Stimulated activated CD8-positive, alpha-beta memory T cell treated with anti-CD3 and anti-CD28 coated beads, Interleukin-7, amount 100 ng/mL, for 24 hours (primary cell): Measurements from ENCODE around the gene SLC25A4.
A peak's percentile ranks its signal among the peaks of the same experiment; 100 is the strongest.
"Not testable (repeated sequence)": the region's sequence is repeated elsewhere in the genome, so short reads cannot be mapped to it uniquely, and the experiment has no call there.

Experiments used
- DNase-seq: peaks from one replicate; pipeline ENCODE4 v3.0.0-alpha.2; 2020; ENCODE audit warnings: low read depth

SLC25A4 gene

DNA sequence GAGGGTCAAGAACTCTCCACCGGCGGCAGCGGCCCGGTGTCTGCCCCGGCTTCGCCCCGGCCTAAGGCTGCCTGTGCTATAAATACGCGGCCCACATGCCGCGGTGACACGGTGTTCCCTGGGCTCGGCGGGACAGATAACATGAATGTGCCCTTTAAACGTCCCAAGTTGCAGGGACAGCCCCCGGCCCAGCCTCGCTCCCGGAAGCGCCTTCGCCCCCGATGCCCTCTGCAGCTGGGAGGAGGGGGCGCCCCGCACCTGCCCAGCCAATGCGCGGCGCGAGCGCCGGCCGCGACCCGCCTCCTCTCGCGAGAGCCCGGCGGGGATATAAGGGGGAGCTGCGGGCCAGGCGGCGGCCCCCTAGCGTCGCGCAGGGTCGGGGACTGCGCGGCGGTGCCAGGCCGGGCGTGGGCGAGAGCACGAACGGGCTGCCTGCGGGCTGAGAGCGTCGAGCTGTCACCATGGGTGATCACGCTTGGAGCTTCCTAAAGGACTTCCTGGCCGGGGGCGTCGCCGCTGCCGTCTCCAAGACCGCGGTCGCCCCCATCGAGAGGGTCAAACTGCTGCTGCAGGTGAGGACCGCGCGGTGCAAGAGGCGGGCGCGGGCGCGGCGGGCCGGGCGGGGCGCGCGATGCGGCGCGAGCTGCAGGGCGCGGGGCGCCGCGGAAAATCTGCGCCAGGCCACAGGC, at the start of gene SLC25A4:
Gene SLC25A4 (plus strand): TSS at position 355 of the 689 bp plus-strand sequence. CDS start 107 bp downstream, at position 462.
- peak; percentile 65 for DNase-seq

DNA sequence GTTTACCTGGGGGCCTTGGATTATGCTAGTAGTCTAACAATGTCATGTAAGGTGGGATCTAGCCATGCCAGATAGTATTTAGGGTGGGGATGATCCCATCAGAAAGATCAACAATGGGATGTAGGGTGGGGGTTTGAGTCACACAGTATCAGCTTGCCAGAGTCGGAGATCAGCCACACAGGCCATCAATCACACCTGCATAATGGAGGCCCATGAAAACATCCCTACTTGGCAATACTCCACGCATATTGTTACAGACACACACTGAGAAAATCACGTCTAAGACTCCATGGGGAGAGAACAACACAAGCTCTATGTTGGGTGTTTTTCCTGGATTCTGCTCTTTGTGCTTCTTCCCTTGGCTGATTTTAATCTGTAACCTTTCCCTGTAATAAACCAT, 49.5 kb upstream of the SLC25A4 start:
- no peak for DNase-seq

DNA sequence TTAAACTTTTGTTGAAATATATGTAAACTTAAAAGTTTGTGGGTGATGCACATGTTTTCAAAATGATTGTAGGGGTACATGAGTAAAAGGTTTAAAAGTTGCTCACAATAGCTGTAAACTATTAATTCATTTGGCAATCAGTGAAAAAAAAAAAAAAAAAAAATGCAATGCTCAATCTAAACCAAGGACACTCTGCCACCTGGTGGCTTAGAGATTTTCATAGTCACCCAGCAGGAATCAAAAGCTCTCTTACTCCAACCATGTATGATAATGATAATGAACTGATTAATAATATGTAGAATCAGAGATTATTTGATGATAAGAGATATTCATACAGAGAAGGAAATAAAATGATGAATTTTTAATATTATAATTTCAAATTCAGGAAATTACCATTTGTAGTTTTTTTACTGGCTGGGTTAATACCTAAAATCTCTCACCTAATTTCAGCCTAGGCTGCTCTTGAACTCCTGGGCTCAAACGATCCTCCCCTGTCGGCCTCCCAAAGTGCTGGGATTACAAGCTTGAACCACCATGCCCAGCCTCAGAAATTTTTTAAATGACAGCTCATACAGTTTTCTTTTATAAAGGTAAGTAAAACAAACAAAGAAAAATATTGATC, 46.9 kb upstream of the SLC25A4 start:
- no peak for DNase-seq

DNA sequence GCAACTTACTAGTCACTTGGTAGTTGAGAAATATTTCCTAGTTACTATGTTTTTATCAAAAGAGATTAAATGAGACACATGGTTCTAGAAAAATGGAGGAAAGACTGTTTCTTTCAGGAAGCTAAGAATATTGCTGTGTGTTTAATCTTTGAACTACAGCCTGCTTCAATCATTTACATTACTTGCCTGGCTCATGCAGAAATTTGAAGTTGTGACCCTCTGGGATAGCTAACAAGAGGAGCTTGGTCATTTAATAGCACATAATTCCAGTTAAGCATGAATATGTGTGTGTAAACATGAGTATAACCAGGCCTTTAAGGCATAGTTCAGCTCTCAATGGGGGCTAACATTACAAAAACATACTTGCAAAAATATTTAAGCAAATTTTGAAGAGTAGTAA, 44.6 kb upstream of the SLC25A4 start:
- no peak for DNase-seq

DNA sequence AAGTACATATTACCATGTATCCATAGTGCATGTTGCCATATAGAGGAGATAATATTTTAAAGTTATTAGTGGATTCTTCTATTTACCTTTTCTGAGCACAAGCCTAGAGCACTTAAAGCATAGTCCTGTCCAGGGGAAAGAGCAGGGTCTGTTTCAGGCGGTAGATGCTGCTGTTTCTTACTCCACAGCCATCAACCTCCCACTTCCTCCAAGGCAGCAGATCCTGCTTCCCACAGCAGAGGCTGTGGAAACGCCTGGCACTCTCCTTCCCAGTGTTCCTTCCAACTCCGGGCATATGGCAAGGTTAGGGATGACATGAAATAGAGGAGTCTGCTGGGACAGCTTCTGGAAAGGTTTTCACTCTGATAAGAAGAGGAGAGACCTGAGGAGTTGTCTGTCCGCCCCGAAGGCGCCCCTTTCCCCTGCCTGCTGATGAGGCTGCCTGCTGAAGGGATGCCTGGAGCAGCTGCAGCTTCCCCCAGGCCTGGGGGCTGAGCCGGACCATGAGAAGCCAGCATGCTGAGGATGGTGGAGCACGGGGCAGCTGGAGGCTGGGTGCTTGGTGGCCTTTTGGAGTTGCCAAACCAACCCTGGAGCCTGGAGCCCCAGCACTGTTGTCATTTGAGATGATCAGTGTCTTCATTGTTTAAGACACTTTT, 43.9 kb upstream of the SLC25A4 start:
- DNase-seq, result no peak

DNA sequence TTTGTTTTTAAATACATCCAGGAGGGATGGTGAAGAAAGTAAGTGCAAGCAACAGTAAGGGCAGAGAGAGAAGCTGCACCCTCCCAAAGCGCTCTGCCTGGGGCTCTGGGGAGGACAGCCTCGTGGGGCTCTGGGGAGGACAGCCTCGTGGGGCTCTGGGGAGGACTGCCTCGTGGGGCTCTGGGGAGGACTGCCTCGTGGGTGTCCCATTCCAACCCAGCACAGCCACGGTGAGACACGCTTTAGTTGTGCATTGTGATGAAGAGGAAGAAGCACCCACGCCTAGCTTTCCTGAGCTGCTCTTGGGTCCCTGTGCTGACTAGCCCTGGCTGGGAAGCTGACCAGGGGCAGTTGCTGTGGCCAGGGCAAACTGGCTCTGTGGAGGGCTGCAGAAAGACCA, 43.1 kb upstream of the SLC25A4 start:
- no peak for DNase-seq

DNA sequence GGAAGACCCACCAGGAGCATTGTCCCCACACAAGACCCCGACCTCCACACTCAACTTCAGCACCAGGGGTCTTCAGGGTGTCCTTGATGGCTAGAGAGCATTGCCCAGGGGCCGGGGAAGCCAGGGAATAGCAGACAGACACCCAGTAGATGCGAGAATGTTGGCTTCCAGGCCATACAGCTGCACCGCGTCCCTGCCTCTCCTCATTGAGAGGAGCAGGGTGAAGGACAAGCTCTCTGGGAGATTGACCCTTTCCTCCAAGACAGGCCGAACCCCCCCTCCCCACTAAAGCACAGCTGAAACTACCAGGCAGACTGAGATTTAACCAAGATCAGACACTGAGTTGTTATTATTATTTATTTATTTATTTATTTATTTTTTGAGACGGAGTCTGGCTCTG, 42.6 kb upstream of the SLC25A4 start:
- no peak for DNase-seq

DNA sequence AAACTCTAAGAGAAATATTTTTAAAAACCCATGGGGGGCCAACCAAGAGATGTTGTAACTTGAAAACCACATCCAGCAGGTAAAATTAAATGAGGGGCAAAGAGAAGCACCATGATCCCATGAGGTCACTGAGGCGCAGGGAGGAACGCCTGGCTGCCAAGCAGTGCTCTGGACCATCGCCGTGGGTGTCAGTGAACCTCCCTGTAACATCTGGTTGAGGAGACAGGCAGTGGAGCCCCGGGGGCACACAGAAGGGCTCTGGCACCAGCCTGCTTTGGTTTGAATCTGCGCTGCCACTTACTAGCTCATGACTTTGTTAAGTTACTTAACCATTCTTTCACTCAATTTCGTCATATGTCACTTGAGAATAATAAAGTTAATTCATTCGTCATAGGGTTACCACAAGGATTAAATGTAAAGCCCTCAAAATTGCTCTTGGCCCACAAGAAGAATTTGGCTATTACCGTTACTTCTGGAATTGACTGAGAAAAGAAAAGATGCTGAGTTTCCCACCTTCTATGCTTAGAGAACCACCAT, 41.6 kb upstream of the SLC25A4 start:
- DNase-seq, result no peak

DNA sequence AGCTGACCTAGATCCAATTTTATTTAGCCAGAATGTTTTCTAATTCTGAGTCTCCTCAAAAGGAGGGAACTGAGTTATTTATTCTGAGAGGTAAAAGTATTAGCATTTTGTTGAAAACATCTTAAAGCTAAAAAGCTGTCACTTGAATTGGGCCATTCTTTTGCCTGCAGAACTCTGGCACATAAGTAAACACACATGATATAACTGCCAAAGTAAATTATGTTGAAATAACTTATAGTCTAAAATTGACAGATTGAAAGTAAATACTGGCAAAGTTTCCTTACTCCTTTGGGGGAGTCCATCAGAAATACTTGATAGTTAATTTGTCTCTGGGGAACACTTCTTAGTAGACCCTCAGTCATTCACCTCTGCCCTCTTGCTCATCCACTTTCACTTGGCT, 38.3 kb upstream of the SLC25A4 start:
- no peak for DNase-seq

DNA sequence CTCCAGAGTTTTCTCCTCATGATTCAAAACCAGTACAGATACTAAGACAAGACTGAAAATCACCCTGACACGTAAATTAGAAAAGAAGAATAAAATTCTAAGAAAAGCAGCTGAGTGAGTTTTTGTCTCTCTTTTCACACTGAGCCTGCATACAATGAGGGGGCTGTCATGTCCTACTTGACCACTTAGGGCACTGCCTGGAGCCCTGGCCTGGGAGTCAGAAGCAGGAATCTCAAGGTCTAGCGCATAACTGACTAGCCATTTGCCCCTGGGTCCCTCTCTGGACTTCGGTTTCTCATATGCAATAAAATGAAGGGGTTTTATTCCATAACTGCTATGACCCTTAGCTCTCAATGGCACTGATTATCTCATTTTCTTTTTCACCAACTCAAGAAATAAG, 36.7 kb upstream of the SLC25A4 start:
- no peak for DNase-seq

DNA sequence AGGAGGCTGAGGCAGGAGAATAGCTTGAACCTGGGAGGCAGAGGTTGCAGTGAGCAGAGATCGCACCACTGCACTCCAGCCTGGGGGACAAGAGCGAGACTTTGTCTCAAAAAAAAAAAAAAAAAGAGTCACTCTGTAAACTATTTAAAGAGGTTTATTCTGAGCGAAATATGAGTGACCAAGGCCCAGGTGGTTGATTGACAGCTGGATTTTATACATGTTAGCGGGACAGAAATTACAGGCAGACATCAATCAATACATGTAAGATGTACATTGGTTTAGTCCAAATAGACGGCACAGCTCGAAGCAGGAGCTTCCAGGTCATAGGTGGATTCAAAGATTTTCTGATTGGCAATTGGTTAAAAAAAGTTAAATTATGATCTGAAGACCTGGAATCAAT, 35.5 kb upstream of the SLC25A4 start:
- DNase-seq, result not testable (repeated sequence)

DNA sequence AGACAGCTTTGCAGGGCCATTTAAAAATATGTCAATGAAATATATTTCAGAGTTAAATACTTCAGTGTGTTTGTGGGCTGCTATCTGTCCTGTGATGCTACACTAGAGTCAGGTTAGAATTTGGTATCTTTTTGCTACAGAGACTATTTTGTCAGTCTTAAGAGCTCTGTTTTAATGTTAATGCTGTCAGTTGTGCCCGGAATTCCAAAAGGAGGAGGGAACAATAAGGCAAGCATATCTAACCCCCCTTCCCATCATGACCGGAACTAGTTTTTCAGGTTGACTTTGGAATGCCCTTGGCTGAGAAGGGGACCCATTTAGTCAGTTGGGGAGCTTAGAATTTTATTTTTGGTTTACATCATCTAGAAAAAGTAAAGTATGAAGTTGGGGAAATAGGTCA, 34.9 kb upstream of the SLC25A4 start:
- DNase-seq, result no peak

DNA sequence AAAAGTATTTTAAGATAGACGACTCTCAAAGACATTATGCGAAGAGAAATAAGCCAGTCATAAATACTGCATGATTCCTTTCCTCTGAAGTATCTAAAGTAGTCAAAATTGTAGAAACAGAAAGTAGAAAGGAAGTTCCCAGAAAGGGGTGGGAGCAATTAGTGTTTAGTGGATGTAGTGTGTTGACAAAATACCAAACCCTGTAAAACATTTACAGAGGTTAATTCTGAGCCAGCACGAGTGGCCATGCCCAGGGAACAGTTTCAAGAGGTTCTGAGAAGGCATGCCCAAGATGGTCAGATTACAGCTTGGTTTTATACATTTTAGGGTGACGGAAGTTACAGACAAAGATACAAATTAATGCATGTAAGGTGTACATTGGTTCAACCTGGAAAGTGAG, 34.4 kb upstream of the SLC25A4 start:
- no peak for DNase-seq

DNA sequence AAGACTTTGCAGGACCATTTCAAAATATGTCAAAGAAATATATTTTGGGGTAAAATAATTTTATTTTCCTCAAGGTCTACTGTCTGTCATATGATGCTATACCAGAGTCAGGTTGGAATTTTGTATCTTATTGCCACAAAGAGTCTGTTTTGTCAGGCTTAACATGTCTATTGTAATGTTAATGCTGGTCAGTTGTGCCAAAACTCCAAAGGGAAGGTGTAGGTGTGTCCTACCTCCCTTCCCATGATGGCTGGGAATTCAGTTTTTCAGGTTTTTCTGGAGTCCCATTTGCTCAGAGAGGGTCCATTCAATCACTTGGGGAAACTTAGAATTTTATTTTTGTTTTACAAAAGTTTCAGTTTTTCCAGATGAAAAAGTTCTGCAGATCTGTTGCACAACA, 33.3 kb upstream of the SLC25A4 start:
- DNase-seq, result no peak

DNA sequence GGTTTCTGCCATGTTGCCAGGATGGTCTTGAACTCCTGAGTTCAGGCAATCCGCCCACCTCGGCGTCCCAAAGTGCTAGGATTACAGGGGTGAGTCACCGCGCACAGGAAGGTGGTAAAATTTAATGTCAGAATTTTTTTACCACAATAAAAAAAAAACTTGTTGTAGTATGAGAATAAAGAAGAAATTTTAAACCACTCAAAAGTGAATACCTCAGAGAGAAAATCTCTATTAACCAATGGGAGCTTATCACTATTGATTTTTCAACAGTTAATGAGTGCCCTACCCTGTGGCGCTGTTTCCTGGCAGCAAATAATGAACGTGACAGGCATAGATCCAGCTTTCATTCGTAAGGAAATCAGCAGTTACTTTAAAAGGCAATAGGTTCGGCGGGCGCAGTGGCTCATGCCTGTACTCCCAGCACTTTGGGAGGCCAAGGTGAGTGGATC, 32.7 kb upstream of the SLC25A4 start:
- no peak for DNase-seq

DNA sequence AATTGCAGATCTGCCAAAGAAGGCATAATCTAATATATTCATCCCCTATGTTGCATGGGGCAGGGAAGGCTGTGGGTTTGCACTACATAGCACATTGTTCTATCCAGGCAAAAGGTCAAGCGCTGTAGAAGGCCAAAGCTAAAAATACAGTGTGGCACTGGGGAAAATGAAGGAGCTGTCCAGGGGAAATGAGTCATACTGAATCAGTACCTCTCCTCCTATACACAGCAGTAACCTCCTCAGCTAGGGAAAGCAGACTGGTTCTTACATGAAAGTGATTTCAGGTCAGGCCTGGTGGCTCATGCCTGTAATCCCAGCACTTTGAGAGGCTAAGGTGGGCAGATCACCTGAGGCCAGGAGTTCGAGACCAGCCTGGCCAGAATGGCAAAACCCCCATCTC, 31.0 kb upstream of the SLC25A4 start:
- DNase-seq, result no peak

DNA sequence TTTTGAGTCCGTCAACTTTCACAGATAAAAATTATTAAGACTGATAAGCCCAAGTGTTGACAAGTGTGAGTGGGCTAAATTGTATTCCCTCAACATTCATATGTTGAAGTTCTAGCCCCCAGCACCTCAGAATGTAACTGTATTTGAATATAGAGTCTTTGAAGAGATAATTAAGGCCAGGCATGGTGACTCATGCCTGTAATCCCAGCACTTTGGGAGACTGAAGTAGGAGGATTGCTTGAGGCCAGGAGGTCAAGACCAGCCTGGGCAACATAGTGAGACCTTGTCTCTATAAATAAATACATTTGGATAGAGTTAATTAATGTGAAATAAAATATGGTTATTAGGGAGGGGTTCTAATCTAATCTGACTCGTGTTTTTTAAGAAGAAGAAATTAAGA, 29.7 kb upstream of the SLC25A4 start:
- no peak for DNase-seq

DNA sequence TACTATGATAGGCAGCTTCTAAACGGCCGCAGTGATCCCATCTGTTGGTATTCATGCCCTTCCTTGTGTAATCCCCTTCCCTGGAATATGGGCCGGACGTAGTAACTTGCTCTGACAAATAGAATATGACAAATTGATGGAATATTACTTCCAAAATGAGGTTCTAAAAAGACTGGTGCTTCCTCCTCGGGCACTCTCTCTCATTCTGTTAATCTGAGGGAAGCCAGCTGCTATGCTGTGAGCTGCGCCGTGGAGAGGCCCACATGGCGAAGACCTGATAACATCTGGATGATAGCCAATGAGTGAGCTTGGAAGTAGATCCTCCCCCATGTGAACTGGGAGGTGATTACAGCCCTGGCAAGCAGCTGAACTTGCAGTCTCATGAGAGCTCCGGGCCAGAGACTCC, 27.2 kb upstream of the SLC25A4 start:
- no peak for DNase-seq

DNA sequence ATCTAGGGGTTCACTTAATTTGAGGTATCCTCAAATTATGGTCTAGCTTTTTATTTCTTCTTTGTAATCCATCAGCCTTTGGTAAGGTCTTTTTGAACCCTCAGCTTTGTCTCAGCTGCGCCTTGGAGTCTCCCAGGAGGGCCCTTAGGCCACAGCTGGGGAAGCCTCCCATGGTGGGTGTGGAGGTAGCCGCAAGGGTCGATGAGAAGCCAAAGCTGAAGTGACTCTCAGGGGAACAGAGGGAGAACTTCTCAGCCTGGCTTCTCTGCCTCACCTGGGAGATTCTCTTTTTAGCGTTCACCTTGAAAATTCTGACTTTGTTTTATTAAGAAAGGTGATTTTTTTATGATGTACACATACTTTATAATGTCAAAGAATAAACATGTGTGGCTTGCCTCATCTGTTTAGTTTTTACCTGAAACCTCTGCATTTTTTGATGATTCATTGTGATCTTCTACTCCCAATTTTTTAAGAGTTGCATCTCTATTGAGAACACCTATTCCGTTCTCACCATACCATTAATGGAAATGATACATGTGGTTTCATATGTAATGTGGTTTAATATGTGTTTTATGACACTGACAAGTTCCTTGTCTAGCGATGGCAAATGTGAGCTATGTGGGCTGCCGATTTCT, 25.6 kb upstream of the SLC25A4 start:
- DNase-seq, result no peak

DNA sequence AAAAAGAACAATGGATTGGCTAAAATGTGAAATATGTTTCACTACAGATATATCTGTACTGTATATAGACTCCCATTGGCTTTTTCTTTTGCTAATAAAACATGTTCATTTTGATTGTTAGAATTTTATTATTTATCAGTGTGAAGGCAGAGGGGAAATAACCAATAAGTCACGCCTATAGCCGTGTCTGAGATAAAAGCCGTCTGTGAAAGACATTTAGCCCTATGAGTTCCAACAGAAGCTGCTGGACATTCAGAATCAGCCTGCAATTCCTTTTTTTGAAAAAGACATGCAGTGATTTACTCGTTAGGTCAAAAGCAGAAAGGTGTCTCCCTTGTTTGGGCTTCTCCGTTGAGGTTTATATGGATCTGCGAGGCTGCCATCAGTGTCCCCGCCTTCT, 24.2 kb upstream of the SLC25A4 start:
- DNase-seq, result no peak

DNA sequence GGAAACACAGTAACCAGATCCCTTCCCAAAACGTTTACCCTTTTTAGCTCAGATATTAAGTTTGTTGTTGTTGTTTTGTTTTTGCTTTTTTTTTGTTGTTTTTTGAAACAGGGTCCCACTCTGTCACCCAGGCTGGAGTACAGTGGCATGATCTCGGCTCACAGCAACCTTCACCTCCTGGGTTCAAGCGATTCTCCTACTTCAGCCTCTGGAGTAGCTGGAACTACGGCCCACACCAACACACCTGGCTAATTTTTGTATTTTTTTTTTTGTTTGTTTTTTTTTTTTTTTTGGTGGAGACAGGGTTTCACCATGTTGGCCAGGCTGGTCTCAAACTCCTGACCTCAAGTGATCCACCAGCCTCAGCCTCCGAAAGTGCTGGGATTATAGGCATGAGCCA, 23.6 kb upstream of the SLC25A4 start:
- not testable (repeated sequence) for DNase-seq

DNA sequence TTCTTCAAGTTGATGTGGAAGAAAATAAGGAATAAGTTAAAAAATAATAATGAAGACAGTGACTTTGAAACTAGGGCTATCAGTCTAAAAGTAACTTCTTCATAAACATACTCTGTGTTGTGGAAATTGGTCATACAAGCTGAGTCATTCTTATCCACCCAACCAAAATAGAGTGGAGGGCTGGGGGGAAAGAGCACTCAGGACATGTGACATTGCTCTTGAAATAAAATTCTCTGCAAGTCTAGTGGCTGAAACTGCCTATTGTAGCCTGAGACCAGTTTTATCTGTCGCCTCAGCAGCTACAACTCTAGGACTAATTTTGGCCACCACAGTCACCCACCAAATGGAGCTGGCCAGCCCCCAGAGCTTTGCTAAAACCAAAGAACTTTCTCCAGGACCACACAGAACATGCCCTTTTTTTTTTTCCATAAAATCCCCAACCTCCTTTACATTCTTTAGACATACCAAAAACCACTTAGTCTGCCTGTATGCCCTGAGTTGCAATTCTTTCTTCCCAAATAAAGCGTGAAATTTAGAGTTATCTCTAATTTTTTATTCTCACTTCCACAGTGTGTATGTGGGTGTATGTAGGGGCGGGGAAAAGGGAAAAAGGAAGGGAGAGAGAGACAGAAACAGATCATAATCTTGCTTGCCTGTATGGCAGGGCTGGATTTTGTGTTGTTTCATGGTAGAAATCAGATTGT, 23.0 kb upstream of the SLC25A4 start:
- DNase-seq, result no peak
